Chondrocyte (in vitro differentiated cells): ENCODE data around the gene TBRG4. TPM values are rescaled to one million over a fixed set of nuclear protein-coding genes. Genes with fewer than 3 reads are reported as not detected.
"Not testable (repeated sequence)": the region's sequence is repeated elsewhere in the genome, so short reads cannot be mapped to it uniquely, and the experiment has no call there.

Experiments used
- DNase-seq: peaks from one replicate; pipeline ENCODE4 v3.0.0; 2021; ENCODE audit warnings: mixed read lengths, low spot score
- H3K27ac Mint-ChIP-seq: one replicate; pipeline ENCODE4 v1.8.0; 2021; ENCODE audit warnings: mild to moderate bottlenecking, moderate library complexity, mixed read lengths; ENCODE audit not compliant: unreplicated experiment
- H3K27me3 Mint-ChIP-seq: 2 replicates; pipeline ENCODE4 v1.8.0; 2021; ENCODE audit warnings: low read depth, mixed read lengths
- H3K36me3 Mint-ChIP-seq: 2 replicates; pipeline ENCODE4 v1.8.0; 2021; ENCODE audit warnings: low read depth, mixed read lengths
- H3K4me1 Mint-ChIP-seq: 2 replicates; pipeline ENCODE4 v1.8.0; 2021; ENCODE audit warnings: low read depth, mild to moderate bottlenecking, mixed read lengths
- H3K4me3 Mint-ChIP-seq: one replicate; pipeline ENCODE4 v1.8.0; 2021; ENCODE audit warnings: mild to moderate bottlenecking, moderate library complexity, mixed read lengths; ENCODE audit not compliant: unreplicated experiment
- H3K9me3 Mint-ChIP-seq: 2 replicates; pipeline ENCODE4 v1.8.0; 2021; ENCODE audit warnings: low read depth, mixed read lengths
- CTCF ChIP-seq: fragments of 200-600 bp; sonication (generic); IDR thresholded peaks from 2 replicates; pipeline ENCODE4 v1.5.0; 2021; ENCODE audit warnings: antibody characterized with exemption, mild to moderate bottlenecking, moderate library complexity
- total RNA-seq: library from RNA; stranded (reverse); gene quantifications from 3 replicates; pipeline ENCODE4 v1.2.1, GENCODE V29; 2021

TBRG4 gene
- total RNA-seq, 1 donor from 2014 or later, result 39.5 TPM

- DNase-seq, result no peak
- TF ChIP-seq CTCF, result no peak
- no peaks in the 10 kb centered on the region for H3K9me3 Mint-ChIP-seq
- no peaks in the 10 kb centered on the region for H3K36me3 Mint-ChIP-seq
- H3K4me3 Mint-ChIP-seq, result no peak overlapping the region
- no peak overlapping the region for H3K27ac Mint-ChIP-seq
- H3K27me3 Mint-ChIP-seq, result peaks cover 15% of the 10 kb centered on the region
- peaks cover 24% of the 10 kb centered on the region for H3K4me1 Mint-ChIP-seq
These were observed 3.4 kb upstream of the TBRG4 start for GRCh38 chr7:45114926-45115325.

- H3K4me3 Mint-ChIP-seq, H3K9me3 Mint-ChIP-seq, H3K36me3 Mint-ChIP-seq, H3K27ac Mint-ChIP-seq, DNase-seq: not testable (repeated sequence)
- Mint-ChIP-seq H3K4me1 (peaks cover 26% of the 10 kb centered on the region), H3K27me3 (peaks cover 15% of the 10 kb centered on the region)
These were observed 2.8 kb upstream of the TBRG4 start for GRCh38 chr7:45114257-45114656.

DNA sequence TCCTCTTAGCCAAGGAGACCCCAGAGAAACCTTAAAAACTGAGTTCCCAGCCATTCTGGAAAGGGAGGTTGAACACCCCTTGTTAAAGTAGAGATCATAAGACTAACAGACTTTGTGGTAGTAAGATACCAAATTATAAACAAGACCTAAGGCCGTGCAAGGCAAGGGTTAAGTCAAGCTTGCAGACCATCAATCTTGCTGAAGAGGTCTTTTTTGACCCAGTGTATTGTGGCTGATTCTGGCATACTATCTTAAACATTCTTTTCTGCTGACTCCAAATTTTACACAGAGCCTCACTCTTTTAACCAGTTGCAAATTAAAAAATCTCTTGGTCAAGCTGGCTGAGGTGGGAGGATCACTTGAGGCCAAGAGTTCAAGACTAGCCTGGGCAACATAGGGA lies 1.2 kb upstream of the TBRG4 start:
- Mint-ChIP-seq H3K4me3 (peak overlapping the region; percentile 96), H3K9me3 (no peaks in the 10 kb centered on the region), H3K27me3 (peaks cover 15% of the 10 kb centered on the region), H3K27ac (peak overlapping the region; percentile 32), H3K36me3 (peaks cover 4% of the 10 kb centered on the region), H3K4me1 (peaks cover 38% of the 10 kb centered on the region)
- TF ChIP-seq CTCF, result no peak
- DNase-seq, result no peak

GRCh38 chr7:45108863-45109262 lies 2.6 kb downstream of the TBRG4 start:
- DNase-seq, result no peak
- Mint-ChIP-seq H3K27ac (no peak overlapping the region), H3K9me3 (no peaks in the 10 kb centered on the region), H3K4me3 (no peak overlapping the region), H3K27me3 (no peaks in the 10 kb centered on the region), H3K36me3 (peaks cover 6% of the 10 kb centered on the region), H3K4me1 (peaks cover 41% of the 10 kb centered on the region)
- TF ChIP-seq CTCF, result no peak

DNA sequence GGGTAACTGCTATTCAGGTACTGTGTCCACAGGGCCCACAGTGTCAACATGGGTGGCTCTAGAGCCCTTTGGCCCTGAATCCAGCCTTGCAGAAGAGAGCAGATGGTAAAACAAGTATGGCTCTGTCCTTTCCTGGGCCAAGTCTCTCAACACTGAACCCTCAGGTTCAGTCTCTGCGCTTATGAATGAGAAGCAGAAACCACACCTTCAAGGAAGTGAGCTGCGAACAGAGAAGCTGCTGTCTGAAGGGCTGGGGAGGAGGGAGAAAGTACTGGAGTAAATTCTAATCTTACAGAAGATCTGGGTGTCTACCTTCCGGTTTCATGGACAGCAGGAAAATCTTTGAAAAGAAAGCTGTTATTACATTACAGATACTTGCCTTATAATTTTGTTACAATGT lies 4.1 kb downstream of the TBRG4 start:
- H3K4me1 Mint-ChIP-seq, result peaks cover 33% of the 10 kb centered on the region
- DNase-seq, result no peak
- H3K27ac Mint-ChIP-seq, result no peak overlapping the region
- H3K36me3 Mint-ChIP-seq, result peaks cover 12% of the 10 kb centered on the region
- no peak for TF ChIP-seq CTCF
- no peaks in the 10 kb centered on the region for H3K9me3 Mint-ChIP-seq
- H3K4me3 Mint-ChIP-seq, result no peak overlapping the region
- no peaks in the 10 kb centered on the region for H3K27me3 Mint-ChIP-seq

- Mint-ChIP-seq H3K4me3 (no peak overlapping the region), H3K27me3 (no peaks in the 10 kb centered on the region), H3K27ac (no peak overlapping the region), H3K9me3 (no peaks in the 10 kb centered on the region), H3K4me1 (peaks cover 29% of the 10 kb centered on the region), H3K36me3 (peaks cover 12% of the 10 kb centered on the region)
- TF ChIP-seq CTCF, result no peak
- no peak for DNase-seq
These were observed 4.7 kb downstream of the TBRG4 start for GRCh38 chr7:45106820-45107219.
